Loucy (cell line): ENCODE results near the gene BCORL1.

ENCODE experiments used
- H2AFZ ChIP-seq: fragments of 200-600 bp; sonication (generic); 2 replicates; pipeline ENCODE4 v1.6.0; 2016; ENCODE audit warnings: antibody characterized with exemption, mild to moderate bottlenecking, low read length, moderate library complexity
- H3F3A ChIP-seq: fragments of 200-600 bp; 2 replicates; pipeline ENCODE4 v1.6.0; 2016; ENCODE audit warnings: antibody characterized with exemption, low read depth, mild to moderate bottlenecking
- H3K27me3 ChIP-seq: fragments of 200-600 bp; sonication (generic); 2 replicates; pipeline ENCODE4 v1.6.1; 2014; ENCODE audit warnings: low read length, mild to moderate bottlenecking; ENCODE audit not compliant: insufficient read depth, poor library complexity, severe bottlenecking
- H3K36me3 ChIP-seq: fragments of 200-600 bp; sonication (generic); 2 replicates; pipeline ENCODE4 v1.6.1; 2016; ENCODE audit warnings: low read length; ENCODE audit not compliant: insufficient read depth
- H3K4me1 ChIP-seq: fragments of 200-600 bp; sonication (generic); 2 replicates; pipeline ENCODE4 v1.5.1; 2014; ENCODE audit warnings: low read length, mild to moderate bottlenecking; ENCODE audit not compliant: insufficient read depth, poor library complexity, severe bottlenecking
- H3K4me2 ChIP-seq: fragments of 200-600 bp; sonication (generic); 2 replicates; pipeline ENCODE4 v1.6.0; 2014; ENCODE audit warnings: antibody characterized with exemption, low read length, low read depth, mild to moderate bottlenecking; ENCODE audit not compliant: poor library complexity, severe bottlenecking
- H3K4me3 ChIP-seq: fragments of 200-600 bp; sonication (generic); 2 replicates; pipeline ENCODE4 v1.5.1; 2014; ENCODE audit warnings: low read length, mild to moderate bottlenecking, mixed read lengths; ENCODE audit not compliant: poor library complexity, severe bottlenecking
- H3K79me2 ChIP-seq: fragments of 200-600 bp; sonication (generic); 2 replicates; pipeline ENCODE4 v1.6.1; 2014; ENCODE audit warnings: low read length; ENCODE audit not compliant: insufficient read depth
- H3K9ac ChIP-seq: fragments of 200-600 bp; sonication (generic); 2 replicates; pipeline ENCODE4 v1.6.0; 2014; ENCODE audit warnings: mild to moderate bottlenecking, low read depth, low read length, moderate library complexity; ENCODE audit not compliant: poor library complexity, severe bottlenecking
- H3K9me2 ChIP-seq: fragments of 200-600 bp; sonication (generic); replicated peaks from 2 replicates; pipeline ENCODE4 v1.6.1; 2016; ENCODE audit warnings: low read depth, low read length, mixed read lengths
- H3K9me3 ChIP-seq: fragments of 200-600 bp; sonication (generic); 2 replicates; pipeline ENCODE4 v1.6.1; 2014; ENCODE audit warnings: mild to moderate bottlenecking, antibody characterized with exemption, low read length, low read depth; ENCODE audit not compliant: insufficient read depth
- H4K20me1 ChIP-seq: fragments of 200-600 bp; sonication (generic); 2 replicates; pipeline ENCODE4 v1.6.0; 2014; ENCODE audit warnings: antibody characterized with exemption, low read length, mild to moderate bottlenecking; ENCODE audit not compliant: insufficient read depth, poor library complexity, severe bottlenecking
- EZH2phosphoT487 ChIP-seq: fragments of 200-600 bp; IDR thresholded peaks from 2 replicates; pipeline ENCODE4 v1.6.1; 2018; ENCODE audit warnings: antibody characterized with exemption, mild to moderate bottlenecking, moderate library complexity, borderline replicate concordance
- TF ChIP-seq, protein P1 (sequence below): fragments of 200-600 bp; sonication (generic); conservative IDR thresholded peaks from 2 replicates; pipeline ENCODE4 v1.5.1; 2014; ENCODE audit warnings: mild to moderate bottlenecking, antibody characterized with exemption, low read length

BCORL1 gene

DNA sequence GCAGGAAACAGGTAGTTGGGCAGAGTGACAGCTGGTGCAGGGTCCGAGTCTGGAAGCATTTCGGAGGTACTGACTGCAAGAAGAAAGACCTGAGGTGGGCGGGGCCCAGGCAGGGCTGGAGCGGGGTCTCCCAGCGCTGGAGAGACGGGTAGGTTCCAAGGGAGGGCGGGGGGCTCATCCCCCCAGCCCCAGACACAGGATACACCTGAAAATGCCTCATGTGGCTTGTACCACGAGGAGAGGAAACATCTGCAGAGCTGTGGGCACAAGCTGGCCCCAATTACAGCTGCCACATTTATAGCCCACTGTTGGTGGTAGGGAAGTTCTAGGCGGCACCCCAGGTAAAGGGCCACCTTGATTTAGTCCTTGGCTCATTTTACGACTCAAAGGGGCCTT lies 89.9 kb downstream of the BCORL1 start:
- no peaks in the 10 kb centered on the region for H3K79me2 ChIP-seq
- no peak overlapping the region for H3K9ac ChIP-seq
- no peak overlapping the region for H3K4me3 ChIP-seq
- no peaks in the 10 kb centered on the region for H3K9me2 ChIP-seq
- H3F3A ChIP-seq = no peaks in the 10 kb centered on the region
- no peak overlapping the region for H3K4me2 ChIP-seq
- no peaks in the 10 kb centered on the region for H4K20me1 ChIP-seq
- TF ChIP-seq, protein P1, sequence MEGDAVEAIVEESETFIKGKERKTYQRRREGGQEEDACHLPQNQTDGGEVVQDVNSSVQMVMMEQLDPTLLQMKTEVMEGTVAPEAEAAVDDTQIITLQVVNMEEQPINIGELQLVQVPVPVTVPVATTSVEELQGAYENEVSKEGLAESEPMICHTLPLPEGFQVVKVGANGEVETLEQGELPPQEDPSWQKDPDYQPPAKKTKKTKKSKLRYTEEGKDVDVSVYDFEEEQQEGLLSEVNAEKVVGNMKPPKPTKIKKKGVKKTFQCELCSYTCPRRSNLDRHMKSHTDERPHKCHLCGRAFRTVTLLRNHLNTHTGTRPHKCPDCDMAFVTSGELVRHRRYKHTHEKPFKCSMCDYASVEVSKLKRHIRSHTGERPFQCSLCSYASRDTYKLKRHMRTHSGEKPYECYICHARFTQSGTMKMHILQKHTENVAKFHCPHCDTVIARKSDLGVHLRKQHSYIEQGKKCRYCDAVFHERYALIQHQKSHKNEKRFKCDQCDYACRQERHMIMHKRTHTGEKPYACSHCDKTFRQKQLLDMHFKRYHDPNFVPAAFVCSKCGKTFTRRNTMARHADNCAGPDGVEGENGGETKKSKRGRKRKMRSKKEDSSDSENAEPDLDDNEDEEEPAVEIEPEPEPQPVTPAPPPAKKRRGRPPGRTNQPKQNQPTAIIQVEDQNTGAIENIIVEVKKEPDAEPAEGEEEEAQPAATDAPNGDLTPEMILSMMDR = no peak
- no peak for TF ChIP-seq EZH2phosphoT487
- no peak overlapping the region for H2AFZ ChIP-seq
- no peaks in the 10 kb centered on the region for H3K27me3 ChIP-seq
- H3K9me3 ChIP-seq = no peaks in the 10 kb centered on the region
- peaks cover 36% of the 10 kb centered on the region; the same call in 1 of the 2 replicates for H3K36me3 ChIP-seq
- H3K4me1 ChIP-seq = no peaks in the 10 kb centered on the region

DNA sequence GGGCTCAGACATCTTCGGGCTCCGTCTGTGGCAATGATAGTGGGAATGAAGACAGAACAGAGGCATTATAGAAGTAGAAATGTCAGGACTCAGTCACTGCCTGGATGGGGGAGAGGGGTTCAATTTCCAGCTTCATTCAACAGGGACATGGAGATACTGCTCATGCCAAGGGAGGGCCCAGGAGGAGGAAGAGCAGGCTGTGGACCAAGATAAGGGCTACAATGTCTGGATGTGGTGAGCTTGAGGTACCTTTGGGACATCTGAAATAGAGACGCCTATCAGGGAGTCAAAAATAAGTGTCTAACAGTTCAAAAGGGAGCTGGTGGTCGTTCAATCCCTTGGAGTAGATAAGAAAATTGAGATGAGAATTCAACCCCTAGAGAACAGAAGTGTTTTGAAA lies 93.3 kb downstream of the BCORL1 start:
- TF ChIP-seq, protein P1 = no peak
- no peak for TF ChIP-seq EZH2phosphoT487
- H3K9me3 ChIP-seq = no peaks in the 10 kb centered on the region
- H3K79me2 ChIP-seq = peaks cover 3% of the 10 kb centered on the region; the same call in 1 of the 2 replicates
- no peak overlapping the region for H3K4me3 ChIP-seq
- H4K20me1 ChIP-seq = peaks cover 2% of the 10 kb centered on the region
- H3F3A ChIP-seq = no peaks in the 10 kb centered on the region
- H3K9ac ChIP-seq = no peak overlapping the region
- H3K9me2 ChIP-seq = no peaks in the 10 kb centered on the region
- no peak overlapping the region for H3K4me2 ChIP-seq
- no peaks in the 10 kb centered on the region for H3K27me3 ChIP-seq
- peaks cover 15% of the 10 kb centered on the region; the same call in 1 of the 2 replicates for H3K36me3 ChIP-seq
- H2AFZ ChIP-seq = no peak overlapping the region
- no peaks in the 10 kb centered on the region for H3K4me1 ChIP-seq

DNA sequence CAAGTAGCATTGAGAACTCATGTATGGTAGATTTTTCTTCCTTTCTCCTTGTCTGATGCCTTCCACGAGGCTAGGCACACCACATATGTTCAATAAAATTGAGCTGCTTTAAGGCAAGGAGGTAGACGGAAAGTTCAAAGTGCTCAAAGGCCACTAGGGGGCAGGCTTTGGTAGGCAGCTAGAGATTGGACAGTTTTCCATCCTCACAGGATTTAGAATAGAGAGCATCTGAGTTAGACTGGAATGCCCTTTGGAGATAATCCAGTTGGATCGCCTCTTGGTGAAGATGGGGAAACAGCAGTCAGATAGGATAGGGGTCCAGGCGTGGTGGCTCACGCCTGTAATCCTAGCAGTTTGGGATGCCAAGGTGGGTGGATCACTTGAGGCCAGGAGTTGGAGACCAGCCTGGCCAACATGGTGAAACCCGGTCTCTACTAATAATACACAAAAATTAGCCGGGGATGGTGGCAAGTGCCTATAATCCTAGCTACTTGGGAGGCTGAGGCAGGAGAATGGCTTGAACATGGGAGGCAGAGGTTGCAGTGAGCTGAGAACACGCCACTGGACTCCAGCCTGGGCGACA lies 97.5 kb downstream of the BCORL1 start:
- Histone ChIP-seq H4K20me1 (peaks cover 2% of the 10 kb centered on the region), H3K9ac (no peak overlapping the region), H3K9me3 (no peaks in the 10 kb centered on the region), H3K4me2 (no peak overlapping the region), H3K27me3 (no peaks in the 10 kb centered on the region), H3F3A (no peaks in the 10 kb centered on the region), H3K4me1 (peaks cover 27% of the 10 kb centered on the region), H3K79me2 (peaks cover 43% of the 10 kb centered on the region), H3K9me2 (no peaks in the 10 kb centered on the region), H3K36me3 (no peaks in the 10 kb centered on the region; the same call in 1 of the 2 replicates), H3K4me3 (no peak overlapping the region), H2AFZ (no peak overlapping the region)
- TF ChIP-seq, protein P1 = peak; percentile 73
- TF ChIP-seq EZH2phosphoT487 = no peak
